ENCODE data around the gene PIGBOS1.
"Not testable (repeated sequence)": the region's sequence is repeated elsewhere in the genome, so short reads cannot be mapped to it uniquely, and the experiment has no call there.

PIGBOS1 gene

DNA sequence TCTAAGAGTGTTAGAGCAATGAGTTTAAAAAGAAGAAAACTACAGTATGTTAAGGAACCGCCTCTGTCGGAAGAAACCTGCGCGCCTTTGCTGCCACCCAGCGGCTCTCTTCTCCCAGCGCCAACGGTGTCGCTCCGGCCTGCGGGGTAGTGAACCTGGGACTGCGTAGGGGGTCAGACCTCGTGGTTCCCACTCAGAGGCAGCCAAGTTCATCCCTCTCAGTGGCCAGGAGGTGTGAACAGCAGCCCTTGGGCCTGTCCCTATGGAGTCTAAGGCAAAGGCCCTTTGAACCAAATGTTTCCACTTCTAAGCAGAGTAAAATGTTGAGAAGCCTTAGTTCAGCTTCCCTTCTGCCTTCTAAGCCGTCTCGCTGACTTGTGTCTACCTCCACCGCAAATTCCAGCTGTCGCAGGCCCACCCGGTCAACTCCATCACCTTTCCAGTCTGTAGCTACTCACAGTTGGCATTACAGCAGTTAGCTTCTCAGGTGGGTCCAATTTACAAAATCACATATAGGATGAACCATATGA, 28.3 kb downstream of the PIGBOS1 start:
- DNase-seq: peak; percentile 81

- peak; percentile 64 for DNase-seq
Observed at GRCh38 chr15:55289746-55290527, 29.0 kb downstream of the PIGBOS1 start, which contains the start of gene RAB27A. Gene RAB27A (minus strand): TSS chr15:55289813. CDS start chr15:55234934, 54,879 bp downstream.

GRCh38 chr15:55289011-55289745, 29.7 kb downstream of the PIGBOS1 start:
- DNase-seq: peak; percentile 26

DNA sequence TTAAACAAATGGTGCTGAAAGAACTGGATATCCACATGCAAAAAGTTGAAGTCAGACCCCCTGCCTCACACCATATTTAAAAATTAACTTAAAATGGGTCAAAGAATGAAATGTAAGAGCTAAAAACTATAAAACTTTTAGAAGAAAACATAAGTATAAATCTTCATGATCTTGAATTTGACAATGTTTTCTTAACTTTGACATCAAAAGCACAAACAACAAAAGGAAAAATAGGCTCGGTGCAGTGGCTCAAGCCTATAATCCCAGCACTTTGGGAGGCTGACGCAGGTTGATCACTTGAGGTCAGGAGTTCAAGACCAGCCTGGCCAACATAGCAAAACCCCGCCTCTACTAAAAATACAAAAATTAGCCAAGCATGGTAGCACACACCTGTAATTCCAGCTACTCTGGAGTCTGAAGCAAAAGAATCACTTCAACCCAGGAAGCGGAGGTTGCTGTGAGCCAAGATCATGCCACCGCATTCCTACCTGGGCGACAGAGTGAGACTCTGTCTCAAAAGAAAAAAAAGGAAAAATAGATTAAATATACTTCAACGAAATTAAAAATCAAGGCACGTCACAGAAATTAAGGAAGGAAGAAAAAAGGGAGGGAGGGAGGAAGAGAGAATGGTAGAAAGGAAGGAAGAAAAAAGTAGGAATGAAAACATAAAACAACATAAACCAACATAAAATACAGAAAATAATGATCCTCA, 30.8 kb downstream of the PIGBOS1 start:
- no peak for DNase-seq

- not testable (repeated sequence) for DNase-seq
Observed at GRCh38 chr15:55286442-55287189, 32.3 kb downstream of the PIGBOS1 start.

DNA sequence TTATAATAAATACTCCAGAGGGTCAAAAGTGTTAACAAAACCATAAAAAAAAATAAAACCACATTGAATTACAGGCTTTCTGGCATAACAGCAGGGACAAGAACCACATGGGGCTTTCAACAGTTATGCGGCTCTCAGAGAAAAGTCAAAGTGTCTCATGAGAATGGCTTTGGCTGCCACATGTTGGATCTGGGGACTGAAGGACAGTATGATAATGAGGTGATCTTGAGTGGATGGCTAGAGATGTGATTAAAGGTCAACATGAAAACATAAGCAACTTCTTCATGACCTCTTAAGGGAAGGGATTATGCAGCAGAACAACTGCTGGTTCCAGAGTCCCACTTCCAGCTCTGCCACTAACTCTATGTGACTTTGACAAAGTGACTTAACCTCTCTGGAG, 34.5 kb downstream of the PIGBOS1 start:
- no peak for DNase-seq

GRCh38 chr15:55283379-55284147, 35.4 kb downstream of the PIGBOS1 start:
- no peak for DNase-seq

GRCh38 chr15:55282284-55282833, 36.6 kb downstream of the PIGBOS1 start:
- DNase-seq: peak; percentile 50

DNA sequence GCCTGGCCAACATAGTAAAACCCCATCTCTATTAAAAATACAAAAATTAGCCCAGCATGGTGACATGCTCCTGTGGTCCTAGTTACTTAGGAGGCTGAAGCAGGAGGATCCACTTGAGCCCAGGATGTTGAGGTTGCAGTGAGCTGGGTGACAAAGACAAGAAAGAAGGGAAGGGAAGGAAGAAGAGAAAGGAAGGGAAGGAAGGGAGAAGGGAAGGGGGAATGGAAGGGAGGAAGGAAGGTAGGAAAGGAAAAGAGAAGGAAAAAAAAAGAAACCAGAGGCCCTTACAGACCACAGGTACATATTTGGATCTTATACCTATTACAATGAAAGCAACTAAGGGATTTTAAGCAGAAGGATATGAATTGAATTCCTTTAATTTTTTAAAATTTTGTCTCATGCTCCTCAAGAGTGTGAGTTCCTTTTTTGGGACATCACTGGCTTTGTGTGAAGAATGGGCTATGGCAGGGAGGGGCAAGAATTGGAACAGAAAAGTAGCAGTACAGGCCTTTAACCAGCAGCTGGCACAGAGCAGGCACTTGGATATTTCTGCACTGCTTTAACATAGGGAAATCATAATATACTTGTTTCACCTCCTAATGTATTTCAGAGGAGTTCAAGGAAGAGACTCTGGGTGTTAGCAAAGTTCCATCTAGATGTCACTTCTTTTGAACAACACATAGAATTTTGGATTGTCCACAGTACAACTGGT, 37.2 kb downstream of the PIGBOS1 start:
- no peak for DNase-seq

- not testable (repeated sequence) for DNase-seq
Observed at GRCh38 chr15:55280589-55280988, 38.3 kb downstream of the PIGBOS1 start.

- DNase-seq: peak; percentile 53
Observed at GRCh38 chr15:55279746-55280351, 39.1 kb downstream of the PIGBOS1 start.

GRCh38 chr15:55279100-55279745, 39.7 kb downstream of the PIGBOS1 start:
- no peak for DNase-seq

GRCh38 chr15:55277715-55278114, 41.2 kb downstream of the PIGBOS1 start:
- DNase-seq: no peak

DNA sequence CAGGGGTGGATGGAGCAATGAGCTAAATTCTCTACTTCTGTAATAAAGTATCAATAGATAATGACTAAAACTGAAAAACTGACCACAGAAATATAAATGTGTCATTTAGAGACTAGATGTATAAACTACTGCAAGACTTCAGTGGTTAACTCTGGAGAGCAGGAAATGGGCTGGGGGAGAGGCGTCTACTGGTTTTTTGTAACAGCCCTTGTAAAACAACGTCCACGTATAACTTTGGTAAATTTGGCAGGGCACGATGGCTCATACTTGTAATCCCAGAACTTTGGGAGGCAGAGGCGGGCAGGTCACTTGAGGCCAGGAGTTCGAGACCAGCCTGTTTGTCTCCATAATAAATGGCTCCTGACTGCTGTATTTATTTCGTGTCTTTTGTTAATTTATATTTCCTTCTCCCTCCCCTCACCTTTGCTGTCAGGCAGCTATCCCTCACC, 41.8 kb downstream of the PIGBOS1 start:
- DNase-seq: no peak

DNA sequence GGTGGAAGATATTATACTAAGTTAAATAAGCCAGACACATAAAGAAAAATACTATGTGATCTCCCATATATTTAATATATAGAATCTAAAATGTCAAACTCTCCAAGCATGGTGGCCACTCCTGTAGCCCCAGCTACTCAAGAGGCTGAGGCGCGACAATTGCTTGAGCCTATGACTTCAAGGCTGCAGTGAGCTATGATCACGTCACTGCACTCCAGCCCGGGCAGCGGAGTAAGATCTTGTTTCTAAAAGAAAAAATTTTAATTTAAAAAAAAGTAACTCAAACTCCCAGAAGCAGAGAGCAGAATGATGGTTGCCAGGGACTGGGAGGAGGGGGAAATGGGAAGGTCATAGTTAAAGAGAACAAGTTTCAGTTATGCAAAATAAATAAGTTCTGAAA, 42.6 kb downstream of the PIGBOS1 start:
- DNase-seq: no peak

DNA sequence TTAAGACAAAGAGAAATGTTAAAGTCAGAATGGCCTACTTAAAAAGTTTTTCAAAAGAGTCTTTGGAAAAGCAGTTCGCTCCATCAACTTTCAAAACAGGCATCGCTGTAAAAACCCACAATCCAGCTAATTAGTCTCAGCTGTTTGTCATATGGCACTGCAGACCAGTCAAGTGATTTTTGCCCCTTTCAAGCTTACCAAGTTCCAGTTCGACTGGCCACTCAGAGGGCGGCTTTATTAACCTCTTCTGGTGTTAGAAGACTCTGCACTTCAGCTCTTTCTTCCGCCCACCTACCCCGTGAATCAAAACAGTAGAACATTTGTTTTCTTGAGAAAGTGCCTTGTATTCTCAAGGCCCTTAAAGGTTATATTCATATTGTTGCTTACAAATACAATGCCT, 48.6 kb downstream of the PIGBOS1 start:
- DNase-seq: no peak

GRCh38 chr15:55268176-55268695, 50.7 kb downstream of the PIGBOS1 start:
- no peak for DNase-seq

DNA sequence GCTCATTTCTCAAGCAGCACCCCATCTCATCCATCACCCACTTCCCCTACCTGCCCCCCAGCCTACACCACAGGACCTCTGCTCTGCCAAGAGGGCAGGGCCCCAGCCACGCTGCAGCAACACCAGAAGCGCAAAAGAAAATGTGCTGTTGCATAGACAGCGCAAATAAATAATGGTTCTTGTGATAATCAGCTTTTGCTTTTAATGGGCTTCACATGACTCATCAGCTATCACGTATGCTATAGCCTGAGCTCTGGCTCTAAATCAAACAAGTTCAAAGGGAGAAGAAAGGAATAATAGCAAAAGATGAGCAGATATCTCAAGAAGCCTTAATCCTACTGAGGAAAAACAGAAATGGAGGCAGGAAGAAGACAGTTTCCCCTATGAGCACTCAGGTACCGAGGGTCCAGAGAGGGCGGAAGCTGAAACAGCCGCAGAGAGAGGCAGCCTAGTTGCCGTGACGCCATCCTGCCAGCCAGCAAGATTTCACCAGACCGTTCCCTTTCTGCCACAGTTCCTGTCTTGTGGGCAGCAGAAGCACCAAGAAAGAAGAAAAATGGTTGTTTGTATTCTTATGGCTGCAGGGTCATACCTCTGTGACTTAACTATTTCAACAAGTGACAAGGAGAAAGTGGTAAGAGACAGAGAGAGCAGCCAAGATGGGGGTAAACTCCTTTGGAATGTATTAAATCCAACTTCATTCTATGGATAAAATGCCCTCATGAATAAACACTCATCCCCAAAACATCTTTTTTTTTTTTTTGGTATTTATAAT, 51.3 kb downstream of the PIGBOS1 start:
- peak; percentile 39 for DNase-seq
